GM19035 (cell line): Measurements from ENCODE around the gene HPS1.
A peak's percentile ranks its signal among the peaks of the same experiment; 100 is the strongest.
"Not testable (repeated sequence)": the region's sequence is repeated elsewhere in the genome, so short reads cannot be mapped to it uniquely, and the experiment has no call there.

Source experiments
- ATAC-seq: cut with Tn5 transposase; IDR thresholded peaks from one replicate; pipeline ENCODE4 v1.9.1; 2021; ENCODE audit not compliant: unreplicated experiment

Gene HPS1

DNA sequence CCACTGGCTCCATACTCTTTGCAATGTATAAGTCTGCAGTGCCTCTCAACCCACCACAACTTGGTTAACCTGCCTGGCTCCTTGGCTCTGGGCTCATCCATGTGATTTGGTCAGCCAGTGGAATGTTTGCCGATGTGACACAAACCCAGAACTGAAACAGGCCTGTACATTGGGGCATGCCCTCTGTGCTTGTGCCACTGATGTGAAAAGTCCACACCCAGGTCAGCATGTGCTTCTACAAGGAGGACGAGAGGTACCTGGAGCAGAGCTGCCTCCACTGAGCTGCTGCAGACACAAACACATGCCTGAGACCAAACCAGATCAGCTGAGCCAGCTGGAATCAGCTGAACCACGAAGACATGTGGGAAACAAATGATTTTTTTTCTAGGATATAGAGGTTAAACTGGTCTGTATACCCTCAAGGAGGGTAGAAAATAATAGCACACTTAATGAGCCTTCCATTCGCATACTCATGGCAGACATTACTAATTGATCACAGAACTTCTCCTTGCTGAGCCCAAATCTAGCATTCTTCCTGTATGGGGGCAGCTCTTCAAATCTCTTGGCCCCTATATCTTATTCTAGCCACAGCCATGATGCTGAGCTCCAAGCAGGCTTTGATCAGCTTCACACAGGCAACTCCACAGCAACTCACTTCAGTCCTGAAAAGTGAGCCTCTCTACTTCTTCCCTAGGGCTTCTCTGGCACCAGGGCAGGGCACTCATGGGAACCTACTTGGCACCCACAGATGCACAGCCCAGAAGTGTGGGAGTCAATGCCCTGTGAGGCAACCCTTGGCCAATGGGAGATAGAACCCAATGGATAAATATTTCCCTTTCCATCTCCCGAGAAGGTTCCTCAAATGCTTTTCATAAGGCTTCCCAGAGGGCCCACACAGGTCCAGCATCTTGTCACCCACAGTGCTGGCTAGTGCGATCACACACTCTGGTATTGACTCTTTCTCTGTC, 50.4 kb downstream of the HPS1 start:
- ATAC-seq = no peak

DNA sequence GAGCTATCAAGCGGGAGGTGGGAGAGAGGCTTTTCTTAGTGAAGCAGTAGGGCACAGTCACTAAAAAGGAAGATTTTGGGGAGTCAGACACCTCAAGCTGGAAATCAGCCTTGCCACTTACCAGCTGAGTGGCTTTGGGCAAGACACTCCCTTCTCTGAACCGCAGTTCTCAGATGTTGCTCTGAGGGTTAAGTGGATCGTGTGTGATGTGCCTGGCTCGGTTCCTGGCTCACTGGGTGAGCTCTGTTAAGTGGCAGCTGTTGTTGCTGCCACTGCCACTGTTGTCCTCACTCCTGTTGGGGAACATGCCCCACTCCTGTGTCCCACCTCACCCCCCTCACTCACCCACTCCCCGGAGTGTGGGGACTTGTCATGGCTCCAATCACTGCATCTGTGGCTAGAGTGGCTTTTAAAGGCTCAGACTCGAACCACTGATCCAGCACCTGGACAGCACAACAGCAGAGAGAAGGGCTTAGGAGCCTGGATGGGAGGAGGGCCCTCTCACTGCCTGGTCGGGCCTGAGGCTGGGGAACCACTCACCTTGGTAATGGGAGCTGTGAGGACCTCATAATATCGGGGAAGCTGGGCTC, 51.8 kb downstream of the HPS1 start:
- ATAC-seq = no peak

- peak; percentile 68 for ATAC-seq
Measured at GRCh38 chr10:98391578-98391991, 55.1 kb downstream of the HPS1 start.

DNA sequence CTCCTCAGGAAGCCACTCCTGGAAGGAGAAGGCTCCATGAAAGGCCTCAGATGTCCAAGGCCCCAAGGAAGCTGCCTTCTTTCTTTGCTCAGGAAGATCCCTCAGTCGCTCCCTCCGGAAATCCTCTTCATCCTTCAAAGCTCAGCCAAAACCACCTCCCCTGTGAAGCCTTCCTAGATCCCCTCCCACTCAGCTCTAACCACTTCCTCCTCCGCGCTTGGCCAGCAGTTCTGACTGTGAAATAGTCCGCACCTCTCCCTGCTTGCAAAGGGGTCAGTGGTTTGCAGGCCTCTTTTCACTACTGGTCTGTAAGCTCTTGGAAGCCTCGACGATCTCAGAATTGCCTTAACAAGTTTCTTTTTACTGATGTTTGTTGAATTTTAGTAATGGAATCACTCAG, 55.7 kb downstream of the HPS1 start:
- ATAC-seq = peak; percentile 60

DNA sequence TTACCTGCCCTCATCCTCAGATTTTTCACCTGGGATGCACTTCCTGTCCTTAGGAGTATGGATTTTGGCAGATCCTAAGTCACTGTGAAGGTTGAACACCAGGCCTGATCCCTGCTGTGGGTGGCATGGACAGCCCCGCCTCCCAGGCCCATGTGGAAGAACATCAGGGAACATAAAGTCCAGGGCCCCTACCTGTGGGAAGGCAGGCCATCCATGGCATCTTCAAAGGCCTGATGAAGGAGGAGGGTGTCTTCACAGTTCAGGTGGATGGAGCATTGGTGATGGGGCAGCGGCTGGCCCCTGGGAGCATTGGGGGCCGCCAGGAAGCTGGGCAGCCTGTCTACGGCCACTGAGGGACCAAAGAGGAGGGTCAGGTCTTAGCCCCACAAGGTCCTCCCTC, 56.3 kb downstream of the HPS1 start:
- no peak for ATAC-seq

DNA sequence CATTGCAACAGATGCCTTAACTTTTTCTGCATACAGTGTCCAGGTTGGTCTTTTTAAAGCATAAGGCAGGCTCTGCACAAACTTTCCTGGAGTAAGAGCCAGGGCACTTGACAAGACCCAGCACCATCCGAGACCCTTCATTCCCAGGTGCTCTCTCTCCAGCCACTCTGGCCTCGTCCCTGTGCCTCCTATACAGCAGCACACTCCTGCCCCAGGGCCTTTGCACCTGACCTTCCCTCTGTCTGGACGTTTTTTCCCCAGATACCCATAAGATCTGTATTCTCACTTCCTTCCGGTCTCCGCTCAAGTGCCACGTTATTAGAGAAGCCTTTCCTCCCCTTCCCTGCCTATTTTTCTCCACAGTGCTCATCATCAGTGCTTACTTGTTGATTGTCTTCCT, 57.3 kb downstream of the HPS1 start:
- ATAC-seq = no peak

- no peak for ATAC-seq
Measured at GRCh38 chr10:98388101-98388655, 58.6 kb downstream of the HPS1 start.

- no peak for ATAC-seq
Measured at GRCh38 chr10:98384531-98385133, 62.1 kb downstream of the HPS1 start.

GRCh38 chr10:98383869-98384268, 62.9 kb downstream of the HPS1 start:
- no peak for ATAC-seq

DNA sequence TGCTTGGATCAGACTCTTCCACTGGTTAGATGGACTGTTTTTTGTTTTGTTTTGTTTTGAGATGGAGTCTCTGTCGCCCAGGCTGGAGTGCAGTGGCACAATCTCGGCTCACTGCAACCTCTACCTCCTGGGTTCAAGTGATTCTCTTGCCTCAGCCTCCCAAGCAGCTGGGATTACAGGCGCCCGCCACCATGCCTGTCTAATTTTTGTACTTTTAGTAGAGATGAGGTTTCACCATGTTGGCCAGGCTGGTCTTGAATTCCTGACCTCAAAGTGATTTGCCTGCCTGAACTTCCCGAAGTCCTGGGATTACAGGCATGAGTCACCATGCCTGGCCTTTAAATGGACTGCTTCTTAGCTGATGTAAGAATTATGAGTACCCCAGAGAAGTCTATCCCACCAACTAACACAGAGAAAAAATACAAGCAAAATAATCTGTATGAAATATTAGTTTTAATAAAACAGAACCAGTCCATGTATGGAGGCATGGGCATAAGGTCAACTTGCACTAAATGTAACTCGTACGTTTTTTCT, 63.5 kb downstream of the HPS1 start:
- ATAC-seq = not testable (repeated sequence)

- ATAC-seq = no peak
Measured at GRCh38 chr10:98382691-98383101, 64.0 kb downstream of the HPS1 start.

DNA sequence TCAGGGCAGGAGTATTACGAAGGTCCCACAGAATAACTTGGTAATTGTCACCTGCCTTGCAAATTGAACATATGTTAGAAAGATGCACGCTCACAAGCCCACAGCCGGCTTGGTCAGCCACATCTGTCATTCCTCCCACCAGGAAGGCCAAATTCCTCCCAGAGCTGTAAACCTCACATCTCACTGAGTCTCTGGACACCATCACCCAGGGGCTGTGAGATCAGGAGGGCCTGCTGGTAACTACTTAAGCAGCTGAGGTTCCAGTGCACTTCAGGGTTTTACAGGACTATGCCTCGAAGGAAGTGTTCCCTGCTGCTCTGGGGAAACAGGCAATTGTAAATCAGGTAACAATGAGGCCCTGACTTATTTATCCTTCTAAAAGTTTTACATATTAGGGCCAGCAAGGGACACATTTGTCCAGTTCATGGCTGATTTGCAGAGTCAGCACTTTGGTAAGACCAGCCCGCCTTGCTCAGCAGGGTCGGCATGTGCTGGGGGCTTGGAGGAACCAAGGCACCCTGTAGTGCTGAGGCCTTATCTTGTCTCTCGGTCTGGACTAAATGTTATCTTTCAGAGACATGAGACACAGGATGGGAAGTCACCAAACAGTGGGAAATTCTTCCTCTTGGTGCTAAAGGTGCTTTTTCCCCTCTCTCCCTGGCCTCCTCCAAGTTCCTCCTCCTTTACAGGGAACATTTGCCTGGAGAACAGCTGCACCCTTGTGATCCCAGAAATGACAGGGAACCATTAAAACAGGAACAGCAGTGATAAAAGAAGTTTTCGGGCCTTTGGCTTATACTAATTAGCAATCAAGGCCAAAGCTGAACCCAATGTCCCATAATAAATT, 66.0 kb downstream of the HPS1 start:
- ATAC-seq = no peak

GRCh38 chr10:98378722-98379121, 68.0 kb downstream of the HPS1 start:
- ATAC-seq = no peak

DNA sequence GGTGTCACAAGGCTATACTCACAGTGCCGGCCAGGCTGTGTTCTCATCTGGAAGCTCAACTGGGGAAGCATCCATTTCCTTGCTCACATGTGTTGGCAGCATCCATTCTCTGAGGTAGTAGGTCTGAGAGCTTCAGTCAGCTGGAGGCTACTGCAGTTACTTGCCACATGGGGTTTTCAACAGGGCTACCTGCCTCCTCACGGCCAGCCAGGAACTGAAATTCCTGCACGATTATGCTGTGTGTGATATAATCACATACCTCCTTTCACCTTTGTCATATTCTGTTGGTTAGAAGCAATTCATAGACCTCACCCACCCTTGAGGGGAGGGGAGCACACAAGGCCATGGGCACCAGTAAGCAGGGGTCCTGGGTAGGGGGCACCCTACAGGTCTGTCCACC, 69.2 kb downstream of the HPS1 start:
- no peak for ATAC-seq

DNA sequence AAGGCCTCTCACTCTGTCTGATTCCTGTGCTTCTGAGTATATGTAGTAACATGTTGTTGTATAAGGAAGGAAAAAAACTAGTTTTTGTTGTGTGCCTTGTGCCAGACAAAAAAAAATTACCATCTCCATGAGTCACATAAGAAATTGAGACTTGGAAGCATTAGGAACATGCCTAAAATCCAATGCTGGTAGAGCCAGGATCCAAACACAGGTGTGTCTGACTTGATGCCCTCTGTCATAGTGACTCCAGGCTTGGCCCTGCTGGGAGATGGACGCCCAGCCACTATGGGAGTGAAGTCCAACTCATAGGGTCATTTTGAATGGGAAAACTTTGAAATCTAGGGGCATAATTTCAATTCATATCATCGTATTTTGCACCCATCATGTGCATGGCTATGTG, 69.7 kb downstream of the HPS1 start:
- ATAC-seq = no peak

DNA sequence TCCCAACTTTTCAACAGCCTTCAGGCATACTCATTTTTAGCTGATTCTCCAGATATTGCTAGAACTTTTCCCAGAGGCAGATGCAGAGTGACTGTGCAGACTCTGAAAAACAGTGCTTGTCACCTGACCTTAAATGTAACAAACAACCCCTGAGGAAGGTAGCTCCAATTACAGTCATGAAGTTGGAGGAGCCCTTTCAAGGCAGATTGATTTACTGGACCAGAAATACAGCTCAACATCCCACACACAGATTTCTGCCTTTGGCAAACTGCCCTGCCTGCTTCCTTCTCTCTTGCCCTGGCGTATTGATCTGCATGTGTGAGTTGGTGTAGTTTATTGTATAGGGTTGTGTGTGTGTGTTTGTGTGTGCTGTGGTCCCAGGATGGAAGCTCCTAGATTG, 70.2 kb downstream of the HPS1 start:
- ATAC-seq = no peak

DNA sequence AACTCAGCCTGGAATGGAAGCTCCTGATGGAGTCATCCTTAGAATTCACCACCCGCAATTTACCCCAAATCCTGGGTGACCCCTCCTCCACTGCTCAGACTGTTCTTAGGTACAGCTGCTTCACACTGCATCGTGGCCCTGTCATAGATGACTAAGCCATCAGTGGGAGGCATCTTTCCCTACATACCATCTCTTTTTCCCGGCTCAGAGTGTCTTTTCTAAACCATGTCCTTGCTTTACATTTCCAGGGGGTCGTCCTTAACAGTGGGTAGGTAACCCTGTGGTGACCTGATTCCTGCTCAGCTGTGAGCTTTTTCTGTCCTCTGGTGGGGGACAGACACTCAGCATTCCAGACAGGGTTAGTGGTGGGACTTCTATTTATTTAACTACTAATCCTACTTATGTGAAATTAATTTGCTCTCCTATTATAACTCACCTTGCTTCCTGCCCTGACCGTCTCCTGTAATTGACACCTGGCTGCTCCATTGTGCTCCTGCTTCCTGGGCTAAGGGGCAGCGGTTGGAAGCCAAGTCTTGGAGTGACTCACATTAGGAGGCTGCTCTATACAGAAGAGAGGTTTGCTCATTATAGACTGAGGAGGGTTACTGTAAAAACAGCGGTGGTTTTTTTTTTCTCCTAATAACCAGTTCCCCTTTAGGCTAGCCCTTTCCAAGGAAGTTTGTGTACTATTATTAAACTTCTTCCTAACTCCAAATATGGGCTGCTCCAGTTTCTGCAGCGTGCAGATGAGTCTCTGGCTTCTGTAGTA, 72.3 kb downstream of the HPS1 start:
- ATAC-seq = no peak

GRCh38 chr10:98373260-98374040, 73.3 kb downstream of the HPS1 start:
- no peak for ATAC-seq
